Stimulated activated CD4-positive, alpha-beta T cell treated with anti-CD3 and anti-CD28 coated beads, Interleukin-2, amount 100 ng/mL, for 24 hours (primary cell): ENCODE data around the gene ERCC4.
"Not testable (repeated sequence)": the region's sequence is repeated elsewhere in the genome, so short reads cannot be mapped to it uniquely, and the experiment has no call there.

Experiments used
- DNase-seq, 2 donors: peaks; one replicate each; pipeline ENCODE4 v3.0.0-alpha.2; 2020

Gene ERCC4

GRCh38 chr16:13919683-13920509, at the start of gene ERCC4:
Gene ERCC4, plus strand, starts transcription at chr16:13920154. Its CDS starts 12 bp downstream, at chr16:13920166.
- peak; percentile 99 to 100 for DNase-seq

DNA sequence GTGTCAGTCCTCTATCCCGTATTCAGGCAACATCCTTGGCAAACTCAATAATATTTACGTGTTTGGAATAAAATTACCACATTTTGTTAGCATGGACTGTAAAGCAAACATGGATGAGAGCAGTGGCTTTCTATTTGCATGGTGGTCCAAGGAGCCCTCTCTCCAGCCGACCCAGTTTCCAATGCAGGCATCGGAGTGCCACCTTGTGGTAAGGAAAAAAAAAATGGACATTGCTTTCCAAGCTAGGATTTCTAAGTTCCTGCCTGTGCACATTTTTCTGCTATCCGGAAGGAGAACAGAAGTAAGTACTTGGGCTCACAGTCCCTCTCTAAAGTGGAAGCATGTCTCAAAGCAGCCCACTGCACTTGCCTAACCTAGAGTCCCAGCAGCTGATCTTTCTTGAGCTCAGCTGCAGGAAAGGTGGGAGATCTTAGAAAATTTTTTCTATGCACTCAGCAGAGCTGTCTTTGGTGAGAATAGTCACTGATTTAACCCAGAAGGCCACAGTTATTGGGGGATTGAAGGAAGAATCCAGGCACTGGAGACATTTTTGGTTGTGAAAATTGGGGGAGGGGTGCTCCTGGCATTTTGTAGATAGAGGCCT, 46.0 kb upstream of the ERCC4 start:
- no peak for DNase-seq

DNA sequence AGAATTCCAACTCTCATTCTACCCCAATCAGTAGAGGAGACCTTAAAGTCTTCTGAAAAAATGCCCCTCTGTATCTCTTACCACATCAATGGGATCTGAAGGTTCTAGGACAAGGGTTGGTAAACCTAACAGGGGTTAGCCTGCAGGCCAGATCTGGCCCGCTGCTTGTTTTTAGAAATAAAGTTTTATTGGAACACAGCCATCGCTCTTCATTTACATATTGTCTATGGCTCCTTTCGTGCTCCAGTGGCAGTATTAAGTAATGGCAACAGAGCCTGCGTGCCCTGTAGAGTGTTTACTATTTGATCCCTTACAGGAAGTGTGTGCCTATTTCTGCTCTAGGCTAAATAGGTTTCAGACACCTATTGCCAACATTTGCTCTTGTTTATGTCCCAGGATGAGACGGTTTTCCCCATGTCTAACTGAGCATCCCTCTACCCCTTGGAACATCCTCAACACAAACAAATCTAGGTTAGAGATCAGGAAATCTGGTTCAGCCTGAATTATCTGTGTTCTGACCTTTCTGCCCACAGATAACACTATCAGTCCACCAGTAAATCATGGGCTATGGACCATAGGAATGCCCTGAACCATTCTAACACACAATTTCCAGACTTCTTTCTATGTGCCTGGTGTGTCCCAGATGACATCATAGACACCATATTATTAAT, 44.2 kb upstream of the ERCC4 start:
- no peak for DNase-seq

DNA sequence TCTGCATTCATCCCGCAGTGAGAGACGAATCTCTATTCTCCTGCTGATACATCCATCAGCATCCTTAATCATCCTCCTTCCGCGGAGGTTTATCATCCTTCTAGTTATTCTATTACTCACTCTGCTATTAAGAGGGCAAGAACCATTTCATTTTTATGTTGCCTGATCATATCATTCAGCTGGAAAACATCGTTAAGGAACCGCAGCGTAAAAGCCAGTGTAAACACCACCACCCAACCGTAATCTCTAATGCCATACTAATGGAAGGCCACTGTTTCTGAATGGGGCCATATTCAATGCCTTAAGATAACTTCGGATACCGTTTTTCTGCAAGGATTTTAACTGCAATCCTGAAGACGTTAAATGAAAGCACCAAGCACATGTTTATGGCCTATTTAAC, 36.7 kb upstream of the ERCC4 start:
- DNase-seq: no peak

DNA sequence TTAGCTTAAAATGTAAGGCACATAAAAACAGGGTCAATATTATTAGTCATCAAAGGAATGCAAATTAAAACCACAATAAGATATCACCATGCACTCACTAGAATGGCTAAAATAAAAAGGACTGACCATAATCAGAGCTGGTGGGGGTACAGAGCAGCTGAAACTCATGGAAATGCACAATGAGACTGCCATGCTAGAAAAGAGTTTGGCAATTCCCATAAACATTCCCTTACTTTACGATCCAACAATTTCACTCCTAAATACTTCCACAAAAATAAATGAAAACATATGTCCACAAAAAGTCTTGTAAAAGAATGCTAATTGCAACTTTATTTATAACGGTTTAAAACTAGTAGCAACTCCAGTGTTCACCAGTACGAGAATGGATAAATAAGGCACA, 36.1 kb upstream of the ERCC4 start:
- no peak for DNase-seq

GRCh38 chr16:13885700-13886099, 34.3 kb upstream of the ERCC4 start:
- no peak for DNase-seq

GRCh38 chr16:13886608-13887007, 33.3 kb upstream of the ERCC4 start:
- no peak for DNase-seq

DNA sequence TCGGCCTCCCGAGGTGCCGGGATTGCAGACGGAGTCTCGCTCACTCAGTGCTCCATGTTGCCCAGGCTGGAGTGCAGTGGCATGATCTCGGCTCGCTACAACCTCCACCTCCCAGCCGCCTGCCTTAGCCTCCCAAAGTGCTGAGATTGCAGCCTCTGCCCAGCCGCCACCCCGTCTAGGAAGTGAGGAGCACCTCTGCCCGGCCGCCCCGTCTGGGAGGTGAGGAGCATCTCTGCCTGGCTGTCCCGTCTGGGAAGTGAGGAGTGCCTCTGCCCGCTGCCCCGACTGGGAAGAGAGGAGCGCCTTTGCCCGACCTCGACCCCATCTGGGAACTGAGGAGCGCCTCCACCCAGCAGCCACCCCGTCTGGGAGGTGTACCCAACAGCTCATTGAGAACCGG, 30.6 kb upstream of the ERCC4 start:
- not testable (repeated sequence) for DNase-seq

GRCh38 chr16:13892301-13892700, 27.7 kb upstream of the ERCC4 start:
- DNase-seq: no peak

- DNase-seq: no peak
These were observed 24.4 kb upstream of the ERCC4 start for GRCh38 chr16:13895516-13895915.

GRCh38 chr16:13896543-13897182, 23.3 kb upstream of the ERCC4 start:
- DNase-seq: no peak

GRCh38 chr16:13897806-13898205, 22.1 kb upstream of the ERCC4 start:
- no peak for DNase-seq

GRCh38 chr16:13898233-13898632, 21.7 kb upstream of the ERCC4 start:
- DNase-seq: no peak

DNA sequence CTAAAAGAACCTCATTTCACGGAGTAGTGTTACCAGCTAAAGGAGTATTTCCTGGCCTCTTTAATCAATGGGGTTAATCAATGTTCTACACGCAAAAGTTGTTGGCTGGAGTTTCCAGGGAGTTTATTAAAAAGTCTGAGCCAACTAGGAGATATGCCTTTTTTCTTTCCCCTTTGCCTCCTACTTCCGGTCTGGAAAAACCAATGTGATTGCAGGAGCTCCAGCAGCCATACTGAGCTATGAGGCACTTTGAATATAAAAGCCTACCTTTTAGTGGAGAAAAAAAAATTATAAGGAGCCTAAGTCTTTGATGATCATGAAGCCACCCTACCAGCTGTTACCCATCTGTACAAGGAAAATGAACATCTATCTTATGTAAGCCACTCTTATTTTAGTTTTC, 17.9 kb upstream of the ERCC4 start:
- DNase-seq: no peak

DNA sequence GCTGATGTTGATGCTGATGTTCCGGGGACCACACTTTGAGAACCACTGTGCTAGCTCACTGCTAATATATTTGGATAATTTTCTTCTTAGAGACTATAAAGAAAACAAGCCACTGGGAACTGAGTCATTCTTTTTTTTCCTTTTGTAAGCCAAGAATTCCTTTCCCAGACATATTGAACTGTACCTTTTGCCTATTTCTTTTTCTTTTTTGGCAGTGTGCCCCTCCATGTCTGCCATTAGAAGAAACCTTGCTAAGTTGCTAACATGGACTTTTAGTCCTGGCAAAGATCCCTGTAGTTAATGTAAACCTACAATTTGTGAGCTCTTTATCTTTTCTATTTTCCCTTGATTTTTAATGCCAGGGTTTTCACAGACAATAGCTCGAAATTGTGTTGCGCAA, 17.3 kb upstream of the ERCC4 start:
- no peak for DNase-seq

DNA sequence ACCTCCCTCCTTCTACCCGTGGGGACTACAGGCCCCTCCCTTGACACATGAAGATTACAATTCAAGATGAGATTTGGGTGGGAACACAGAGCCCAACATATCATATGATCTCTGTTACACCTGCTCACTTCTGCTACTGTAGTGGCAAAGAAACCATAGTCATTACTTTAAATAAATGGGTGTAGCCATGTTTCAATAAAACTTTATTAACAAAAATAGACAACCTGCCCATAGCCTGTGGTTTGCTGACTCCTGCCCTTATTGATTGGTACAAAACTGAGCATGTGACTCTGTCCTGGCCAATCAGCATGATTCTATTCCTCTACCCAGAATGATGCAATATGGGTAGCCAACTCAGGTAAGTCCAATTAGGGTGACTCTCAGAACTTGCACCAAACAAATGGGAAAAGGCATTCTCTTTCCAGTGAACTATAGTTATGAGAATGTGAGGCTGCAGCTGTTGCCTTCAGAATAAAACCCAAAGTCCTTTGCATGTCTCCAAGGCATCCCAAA, 15.7 kb upstream of the ERCC4 start:
- no peak for DNase-seq

- peak; percentile 23 to 30 for DNase-seq
These were observed 15.1 kb upstream of the ERCC4 start for GRCh38 chr16:13904822-13905221.

DNA sequence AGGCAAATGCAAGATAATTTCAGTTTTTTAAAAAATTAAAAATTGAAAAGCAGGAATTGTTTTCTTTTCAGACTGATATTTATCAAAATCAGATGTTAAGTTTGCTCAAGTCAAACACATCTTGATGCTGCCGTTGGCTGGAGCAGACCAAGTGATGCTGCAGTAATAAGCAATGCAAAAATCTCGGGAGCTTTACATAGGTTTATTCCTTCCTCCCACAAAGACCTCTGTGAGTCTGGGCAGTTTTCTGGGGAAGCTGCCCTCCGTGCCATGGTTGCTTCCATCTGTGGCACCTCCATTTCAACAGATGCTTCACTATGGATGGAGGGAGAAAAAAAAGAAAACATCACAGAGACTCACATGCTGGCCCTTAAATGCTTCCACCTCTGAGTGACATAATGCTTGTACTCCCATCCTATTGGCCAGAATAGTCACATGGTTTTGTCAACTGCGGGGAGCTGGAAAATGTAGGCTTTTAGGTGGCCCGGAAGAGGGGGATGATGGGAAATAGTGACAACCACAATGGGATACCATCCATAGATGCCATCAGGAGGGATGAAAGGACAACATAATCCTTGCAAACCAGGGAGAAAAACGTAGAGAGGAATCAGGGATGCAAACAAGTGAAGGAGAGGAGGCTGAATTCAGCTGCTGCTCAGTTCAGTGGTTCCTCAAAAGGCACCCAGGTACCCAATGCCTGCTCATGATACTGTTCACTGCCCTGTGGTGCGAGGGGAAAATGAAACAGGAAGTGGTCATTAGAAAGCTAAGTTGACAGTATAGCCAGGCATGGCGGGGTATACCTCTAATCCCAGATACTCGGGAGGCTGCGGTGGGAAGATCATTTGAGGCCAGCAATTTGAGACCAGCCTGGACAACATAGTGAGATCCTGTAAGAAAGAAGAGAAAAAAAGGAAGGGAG, 13.5 kb upstream of the ERCC4 start:
- DNase-seq: no peak

GRCh38 chr16:13907431-13907830, 12.5 kb upstream of the ERCC4 start:
- no peak for DNase-seq

DNA sequence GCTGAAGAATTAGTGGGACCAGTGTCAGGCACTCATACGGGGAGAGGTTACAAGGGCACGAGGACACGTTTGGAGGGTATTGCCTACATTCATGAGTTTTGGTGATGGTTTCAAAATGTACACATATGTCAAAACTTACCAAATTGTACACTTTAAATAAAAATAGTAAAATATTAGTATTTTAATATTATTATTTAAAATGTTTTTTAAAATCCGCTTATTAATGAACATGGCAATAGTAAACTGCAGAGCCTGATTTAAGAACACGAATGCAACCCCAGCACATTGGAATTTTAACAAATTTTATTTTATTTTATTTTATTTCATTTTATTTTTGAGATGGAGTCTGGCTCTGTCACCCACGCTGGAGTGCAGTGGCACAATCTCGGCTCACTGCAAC, 10.9 kb upstream of the ERCC4 start:
- no peak for DNase-seq

DNA sequence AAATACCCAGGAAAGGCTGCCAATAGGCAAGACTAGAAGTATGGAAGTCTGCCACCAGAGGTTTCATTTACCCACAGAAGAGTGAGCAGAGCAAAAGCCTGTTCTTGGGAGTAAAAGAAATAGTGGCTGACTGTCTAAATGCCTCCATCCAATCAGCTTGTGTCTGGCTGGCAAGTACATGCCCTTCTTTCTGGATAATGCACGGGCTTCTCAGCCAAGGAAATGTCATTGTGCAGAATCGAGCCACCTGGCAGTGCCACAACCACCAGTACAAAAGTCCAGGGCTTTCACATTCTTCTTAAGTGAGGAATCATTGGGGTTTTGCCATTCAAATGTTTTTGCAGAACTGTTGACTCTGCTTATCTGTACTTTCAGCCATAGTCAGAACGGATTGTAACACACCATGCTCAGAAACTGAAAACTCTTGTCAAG, 10.1 kb upstream of the ERCC4 start:
- DNase-seq: no peak

DNA sequence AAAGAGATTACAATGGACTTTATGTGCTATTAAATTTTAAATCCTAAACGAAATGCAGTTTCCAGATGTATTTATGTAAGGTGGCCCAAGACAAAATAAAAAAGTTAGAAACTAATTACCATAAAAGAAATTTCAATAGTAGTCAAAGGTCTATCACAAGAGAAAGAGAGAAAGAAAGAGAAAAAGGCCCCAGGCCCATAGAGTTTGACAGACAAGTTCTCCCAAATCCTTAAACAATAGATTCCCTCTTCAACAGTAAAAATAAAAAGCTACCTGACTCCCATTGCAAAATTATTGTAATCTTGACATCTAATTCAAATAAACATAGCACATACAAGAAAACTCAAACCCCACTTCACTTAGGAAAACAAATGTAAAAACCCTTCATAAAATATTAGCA, 8.6 kb upstream of the ERCC4 start:
- no peak for DNase-seq
